PC-3 (cell line): Measurements from ENCODE around the gene SLC35A2. TPM values are rescaled to one million over a fixed set of nuclear protein-coding genes. Genes with fewer than 3 reads are reported as not detected.

Source experiments
- ATAC-seq: fragments of 200-7000 bp; cut with Tn5 transposase; 2 replicates; pipeline ENCODE4 v1.9.1; 2020; ENCODE audit warnings: mild to moderate bottlenecking, moderate library complexity
- BruUV-seq: library from RNA; stranded (reverse); fragments of 400-500 nt; replicated peaks from 2 replicates; lab custom pipeline; 2021; lab: Mats Ljungman, UMichigan
- CTCF ChIA-PET: fragments of 300-600 bp; sonication (Branson Sonifier 250); formaldehyde crosslinking; loops from one replicate; lab custom pipeline; 2022; ENCODE audit warnings: antibody characterized with exemption; lab: Charles Lee
- POLR2A ChIA-PET: fragments of 300-600 bp; sonication (Branson Sonifier 250); formaldehyde crosslinking; loops from one replicate; lab custom pipeline; 2022; ENCODE audit warnings: antibody characterized with exemption; ENCODE audit not compliant: unreplicated experiment; lab: Charles Lee
- DNase-seq: peaks from one replicate; pipeline ENCODE4 v3.0.0-alpha.2; 2015
- H2AFZ ChIP-seq: fragments of 300-600 bp; sonication (generic); 2 replicates; pipeline ENCODE4 v1.6.0; 2016; ENCODE audit warnings: antibody characterized with exemption, low read length
- H3F3A ChIP-seq: fragments of 300-600 bp; sonication (generic); one replicate; pipeline ENCODE4 v1.6.0; 2017; ENCODE audit warnings: antibody characterized with exemption, low read length, control low read depth, mild to moderate bottlenecking; ENCODE audit not compliant: unreplicated experiment
- H3K27ac ChIP-seq: fragments of 300-600 bp; sonication (generic); 2 replicates; pipeline ENCODE4 v1.5.1; 2016; ENCODE audit warnings: mild to moderate bottlenecking, low read length
- H3K27me3 ChIP-seq: fragments of 300-600 bp; sonication (generic); 2 replicates; pipeline ENCODE4 v1.6.1; 2016; ENCODE audit warnings: low read length, mixed read lengths
- H3K36me3 ChIP-seq: fragments of 300-600 bp; sonication (generic); 2 replicates; pipeline ENCODE4 v1.6.1; 2016; ENCODE audit warnings: low read depth, mixed run types, low read length, mixed read lengths
- H3K4me1 ChIP-seq: fragments of 300-600 bp; sonication (generic); 2 replicates; pipeline ENCODE4 v1.5.1; 2016; ENCODE audit warnings: low read length; ENCODE audit not compliant: insufficient read depth
- H3K4me2 ChIP-seq: fragments of 300-600 bp; sonication (generic); 2 replicates; pipeline ENCODE4 v1.6.0; 2016; ENCODE audit warnings: low read length
- H3K4me3 ChIP-seq: fragments of 300-600 bp; sonication (generic); 2 replicates; pipeline ENCODE4 v1.5.1; 2016; ENCODE audit warnings: mild to moderate bottlenecking, low read length, mixed read lengths
- H3K79me2 ChIP-seq: fragments of 300-600 bp; sonication (generic); 2 replicates; pipeline ENCODE4 v1.6.1; 2017; ENCODE audit warnings: low read length, mixed read lengths
- H3K9ac ChIP-seq: fragments of 300-600 bp; sonication (generic); 2 replicates; pipeline ENCODE4 v1.6.0; 2016; ENCODE audit warnings: mild to moderate bottlenecking, low read length
- H3K9me2 ChIP-seq: fragments of 300-600 bp; sonication (generic); replicated peaks from 2 replicates; pipeline ENCODE4 v1.6.1; 2016; ENCODE audit warnings: mixed run types, low read length, mixed read lengths
- H3K9me3 ChIP-seq: fragments of 300-600 bp; sonication (generic); 2 replicates; pipeline ENCODE4 v1.6.1; 2016; ENCODE audit warnings: low read length, mixed read lengths
- H4K20me1 ChIP-seq: fragments of 300-600 bp; sonication (generic); 2 replicates; pipeline ENCODE4 v1.6.1; 2016; ENCODE audit warnings: low read length, mixed read lengths
- CTCF ChIP-seq: fragments of 300-600 bp; sonication (generic); conservative IDR thresholded peaks from 2 replicates; pipeline ENCODE4 v1.5.1; 2017; ENCODE audit warnings: antibody characterized with exemption, low read depth, mild to moderate bottlenecking, low read length
- EZH2 ChIP-seq: fragments of 300-600 bp; sonication (generic); IDR thresholded peaks from one replicate; pipeline ENCODE4 v1.6.1; 2017; ENCODE audit warnings: antibody characterized with exemption, mild to moderate bottlenecking, low read length; ENCODE audit not compliant: unreplicated experiment
- EZH2phosphoT487 ChIP-seq: fragments of 300-600 bp; sonication (generic); IDR thresholded peaks from 2 replicates; pipeline ENCODE4 v1.6.1; 2018; ENCODE audit warnings: mild to moderate bottlenecking, antibody characterized with exemption, low read length, borderline replicate concordance
- intact Hi-C: fragments of 100-400 bp; cut with micrococcal nuclease; formaldehyde crosslinking; loops from 2 replicates; pipeline ENCODE4 v1.9.0; 2023
- total RNA-seq: library from RNA; depleted of rRNA; stranded (reverse); fragments of >200 nt; gene quantifications from 2 replicates; pipeline ENCODE4 v1.2.3, GENCODE V29; 2014

The SLC35A2 gene
- total RNA-seq, 1 experiment from 2014 or later: 46.8 TPM

GRCh38 chrX:48945517-48946348, 34.3 kb upstream of the SLC35A2 start:
- no peaks in the 10 kb centered on the region for H3K4me1 ChIP-seq
- TF ChIP-seq EZH2phosphoT487: no peak
- TF ChIP-seq CTCF: peak; percentile 84
- no peak for TF ChIP-seq EZH2
- intact Hi-C loops: loop anchor here (5.0 kb wide), 1 partner anchor 298 kb away; no protein-coding TSS in a partner anchor
- H3F3A ChIP-seq: no peaks in the 10 kb centered on the region
- CTCF ChIA-PET: no interaction called here
- no peak overlapping the region for H2AFZ ChIP-seq
- H3K4me2 ChIP-seq: no peak overlapping the region
- no peaks in the 10 kb centered on the region for H3K27me3 ChIP-seq
- no peak overlapping the region for H3K9ac ChIP-seq
- no peaks in the 10 kb centered on the region for H4K20me1 ChIP-seq
- no peaks in the 10 kb centered on the region for H3K9me2 ChIP-seq
- POLR2A ChIA-PET: no interaction called here
- H3K79me2 ChIP-seq: peaks cover 17% of the 10 kb centered on the region
- DNase-seq: peak; percentile 53
- BruUV-seq: no TSS peak
- ATAC-seq: peak; percentile 94
- no peaks in the 10 kb centered on the region; the same call in 1 of the 2 replicates for H3K36me3 ChIP-seq
- no peaks in the 10 kb centered on the region for H3K9me3 ChIP-seq
- H3K4me3 ChIP-seq: no peak overlapping the region
- no peak overlapping the region for H3K27ac ChIP-seq

- CTCF ChIA-PET: no interaction called here
- Histone ChIP-seq H3K9me3 (no peaks in the 10 kb centered on the region), H3K27me3 (no peaks in the 10 kb centered on the region), H3K4me3 (no peak overlapping the region), H3F3A (no peaks in the 10 kb centered on the region), H3K27ac (no peak overlapping the region), H3K9ac (no peak overlapping the region), H3K4me2 (no peak overlapping the region), H3K79me2 (peaks cover 17% of the 10 kb centered on the region), H3K36me3 (no peaks in the 10 kb centered on the region; the same call in 1 of the 2 replicates), H3K9me2 (no peaks in the 10 kb centered on the region), H4K20me1 (no peaks in the 10 kb centered on the region), H3K4me1 (no peaks in the 10 kb centered on the region), H2AFZ (no peak overlapping the region)
- TF ChIP-seq CTCF (no peak), EZH2 (no peak), EZH2phosphoT487 (no peak)
- intact Hi-C loops: no loop called here
- no TSS peak for BruUV-seq
- POLR2A ChIA-PET: no interaction called here
- ATAC-seq: no peak
- DNase-seq: no peak
Observed at GRCh38 chrX:48942895-48943294, 31.4 kb upstream of the SLC35A2 start.

DNA sequence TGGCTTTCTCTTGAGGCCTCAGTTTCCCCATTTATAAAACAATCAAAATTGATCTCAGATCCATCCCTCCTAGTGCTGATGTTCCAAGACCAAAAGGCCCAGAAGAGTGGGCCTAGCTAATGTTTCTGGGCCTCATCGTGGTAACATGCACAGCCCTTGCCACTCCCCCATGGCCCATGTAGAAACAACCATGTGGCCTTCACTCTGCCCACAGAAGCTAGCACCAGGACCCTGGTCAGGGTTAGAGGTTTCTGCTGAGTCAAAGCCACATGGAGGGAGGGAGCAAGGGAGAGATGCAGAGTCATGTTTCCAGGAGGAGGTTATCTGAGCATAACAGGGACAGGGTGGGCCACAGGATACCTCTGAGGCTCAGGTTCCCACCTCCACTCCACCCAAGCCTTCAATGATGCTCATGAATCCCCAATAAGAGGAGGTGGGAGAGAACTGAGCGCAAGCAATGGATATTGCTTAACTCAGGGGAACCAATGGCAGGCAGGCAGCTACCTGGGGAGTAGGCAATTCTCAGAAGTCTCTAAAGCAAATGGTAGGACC, 29.0 kb upstream of the SLC35A2 start:
- Histone ChIP-seq H3K9me3 (no peaks in the 10 kb centered on the region), H3K9me2 (no peaks in the 10 kb centered on the region), H3K36me3 (no peaks in the 10 kb centered on the region; the same call in 1 of the 2 replicates), H3K79me2 (peaks cover 7% of the 10 kb centered on the region), H3F3A (no peaks in the 10 kb centered on the region), H2AFZ (no peak overlapping the region), H3K4me2 (no peak overlapping the region), H3K4me3 (no peak overlapping the region), H4K20me1 (no peaks in the 10 kb centered on the region), H3K27ac (no peak overlapping the region), H3K4me1 (no peaks in the 10 kb centered on the region), H3K27me3 (no peaks in the 10 kb centered on the region), H3K9ac (no peak overlapping the region)
- BruUV-seq: no TSS peak
- ChIA-PET CTCF (no interaction called here), POLR2A (no interaction called here)
- ATAC-seq: no peak
- TF ChIP-seq CTCF: no peak
- DNase-seq: no peak
- intact Hi-C loops: no loop called here
